Stimulated activated CD4-positive, alpha-beta T cell treated with anti-CD3 and anti-CD28 coated beads, Interleukin-15, amount 100 ng/mL, for 1 hour (primary cell): ENCODE data around the gene WASHC2C.
"Not testable (repeated sequence)": the region's sequence is repeated elsewhere in the genome, so short reads cannot be mapped to it uniquely, and the experiment has no call there.

Experiments used
- DNase-seq, 2 donors: peaks; one replicate each; pipeline ENCODE4 v3.0.0-alpha.2; 2020; ENCODE audit warnings: low read depth in 1 of 2, low spot score in 1 of 2

The WASHC2C gene

GRCh38 chr10:45820107-45820830 lies 93.2 kb downstream of the WASHC2C start:
- DNase-seq, result not testable (repeated sequence)

GRCh38 chr10:45822918-45823317 lies 95.9 kb downstream of the WASHC2C start:
- DNase-seq, result not testable (repeated sequence)
